ENCODE data around the gene SLC35A2. TPM values are rescaled to one million over a fixed set of nuclear protein-coding genes. Genes with fewer than 3 reads are reported as not detected.
A peak's percentile ranks its signal among the peaks of the same experiment; 100 is the strongest.

Gene SLC35A2
- total RNA-seq, 1 experiment from 2014 or later = 18.0 TPM

GRCh38 chrX:48919360-48919841, 8.0 kb upstream of the SLC35A2 start:
- POLR2A ChIA-PET = interaction anchor here (0.5 kb wide), 1 partner anchor 341 kb away, joined by 3 read pairs; no protein-coding TSS in a partner anchor
- Mint-ChIP-seq H3K4me3 (peak overlapping the region; percentile 93), H3K9me3 (no peaks in the 10 kb centered on the region), H3K27me3 (ENCODE audit: low read depth) (no peaks in the 10 kb centered on the region), H3K27ac (peak overlapping the region; percentile 93), H3K36me3 (peaks cover 54% of the 10 kb centered on the region), H3K4me1 (peaks cover 49% of the 10 kb centered on the region)
- DNase-seq (ENCODE audit: low spot score) (peak; percentile 23), ATAC-seq (peak; percentile 15)
- CTCF ChIA-PET = interaction anchor here (0.9 to 1.0 kb wide), 2 partner anchors 27 to 38 kb away, joined by 3 read pairs; partner anchors contain the start of gene OTUD5
- TF ChIP-seq ZNF396 (CRISPR knock-in tag; IDR thresholded peaks at IDR 0.05; ENCODE audit: borderline replicate concordance) = no peak
- TF ChIP-seq ZNF423 (CRISPR knock-in tag; IDR thresholded peaks at IDR 0.05) = no peak
- no peak for TF ChIP-seq AFF4 (CRISPR knock-in tag; IDR thresholded peaks at IDR 0.05; ENCODE audit: borderline replicate concordance)
- TF ChIP-seq IRF1 (CRISPR knock-in tag; IDR thresholded peaks at IDR 0.05) = no peak
- no peak for TF ChIP-seq NR1H2 (CRISPR knock-in tag; IDR thresholded peaks at IDR 0.05)
- TF ChIP-seq HMGA2 (CRISPR knock-in tag; IDR thresholded peaks at IDR 0.05) = no peak
- no peak for TF ChIP-seq ATF3 (CRISPR knock-in tag; conservative IDR thresholded peaks at IDR 0.05)
- no peak for TF ChIP-seq ZNF138 (CRISPR knock-in tag; conservative IDR thresholded peaks at IDR 0.05)
- no peak for TF ChIP-seq RORB (CRISPR knock-in tag; IDR thresholded peaks at IDR 0.05)
- no peak for TF ChIP-seq FOXJ3 (CRISPR knock-in tag; IDR thresholded peaks at IDR 0.05; ENCODE audit: borderline replicate concordance)
- TF ChIP-seq HMGXB4 (CRISPR knock-in tag; IDR thresholded peaks at IDR 0.05) = no peak
- TF ChIP-seq E2F4 (CRISPR knock-in tag; IDR thresholded peaks at IDR 0.05; ENCODE audit: borderline replicate concordance, low read depth) = no peak
- TF ChIP-seq CREB1 (CRISPR knock-in tag; IDR thresholded peaks at IDR 0.05) = no peak
- TF ChIP-seq NFYB (CRISPR knock-in tag; conservative IDR thresholded peaks at IDR 0.05; ENCODE audit: low read depth) = no peak
- no peak for TF ChIP-seq ELF4 (CRISPR knock-in tag; IDR thresholded peaks at IDR 0.05; ENCODE audit: low read depth)
- TF ChIP-seq ZMAT4 (CRISPR knock-in tag; IDR thresholded peaks at IDR 0.05) = no peak
